ENCODE results near the gene PASD1.
"Not testable (repeated sequence)": the region's sequence is repeated elsewhere in the genome, so short reads cannot be mapped to it uniquely, and the experiment has no call there.

PASD1 gene

GRCh38 chrX:151609222-151609621 lies 45.7 kb downstream of the PASD1 start:
- no peak for DNase-seq

- DNase-seq = no peak
These were observed 57.9 kb downstream of the PASD1 start for GRCh38 chrX:151621422-151621821.

GRCh38 chrX:151624677-151625076 lies 61.2 kb downstream of the PASD1 start:
- no peak for DNase-seq

- no peak for DNase-seq
These were observed 68.3 kb downstream of the PASD1 start for GRCh38 chrX:151631822-151632221.

GRCh38 chrX:151633157-151633556 lies 69.7 kb downstream of the PASD1 start:
- no peak for DNase-seq

GRCh38 chrX:151634937-151635336 lies 71.5 kb downstream of the PASD1 start:
- DNase-seq = no peak

GRCh38 chrX:151641564-151641963 lies 78.1 kb downstream of the PASD1 start:
- no peak for DNase-seq

GRCh38 chrX:151675121-151675746 lies 111.8 kb downstream of the PASD1 start:
- no peak for DNase-seq

- DNase-seq = no peak
These were observed 112.7 kb downstream of the PASD1 start for GRCh38 chrX:151676196-151676595.

GRCh38 chrX:151679798-151680402 lies 116.4 kb downstream of the PASD1 start:
- DNase-seq = no peak

- peak in 19 of 56 donors; percentile 1 to 50 (median 10) for DNase-seq
These were observed 117.3 kb downstream of the PASD1 start for GRCh38 chrX:151680805-151681204.

GRCh38 chrX:151687635-151688034 lies 124.2 kb downstream of the PASD1 start:
- no peak for DNase-seq

- no peak for DNase-seq
These were observed 125.2 kb downstream of the PASD1 start for GRCh38 chrX:151688695-151689094.

- DNase-seq = no peak
These were observed 129.3 kb downstream of the PASD1 start for GRCh38 chrX:151692825-151693224.

GRCh38 chrX:151694121-151694520 lies 130.6 kb downstream of the PASD1 start:
- no peak for DNase-seq

- DNase-seq = peak in 1 of 56 donors; percentile 12
These were observed 131.4 kb downstream of the PASD1 start, which contains the start of gene PRRG3 for GRCh38 chrX:151694661-151695582. PRRG3 (plus strand) TSS chrX:151695458; CDS start chrX:151698815, 3,357 bp downstream.

- DNase-seq = no peak
These were observed 132.3 kb downstream of the PASD1 start for GRCh38 chrX:151695583-151696340.

GRCh38 chrX:151697082-151697481 lies 133.6 kb downstream of the PASD1 start:
- DNase-seq = not testable (repeated sequence)

GRCh38 chrX:151697522-151697921 lies 134.0 kb downstream of the PASD1 start:
- no peak for DNase-seq

- DNase-seq = no peak
These were observed 135.0 kb downstream of the PASD1 start for GRCh38 chrX:151698485-151698884.

GRCh38 chrX:151699746-151700145 lies 136.3 kb downstream of the PASD1 start:
- DNase-seq = no peak
